G401 (cell line): ENCODE measurements around the gene ZNF579. TPM values are rescaled to one million over a fixed set of nuclear protein-coding genes. Genes with fewer than 3 reads are reported as not detected.

Experiments used
- DNase-seq: peaks from one replicate; pipeline ENCODE4 v3.0.0-alpha.2; 2015; ENCODE audit warnings: low spot score
- in situ Hi-C: cut with HindIII; loops from 2 replicates; pipeline ENCODE4 v1.10.0; 2016; ENCODE audit warnings: low sequenced_read_pairs, mixed read lengths
- total RNA-seq: library from RNA; depleted of rRNA; stranded (reverse); fragments of >200 nt; shearing (Covaris generic); gene quantifications from 2 replicates; pipeline ENCODE4 v1.2.3, GENCODE V29; 2014

Gene ZNF579
- total RNA-seq, 1 experiment from 2014 or later: 16.2 TPM

DNA sequence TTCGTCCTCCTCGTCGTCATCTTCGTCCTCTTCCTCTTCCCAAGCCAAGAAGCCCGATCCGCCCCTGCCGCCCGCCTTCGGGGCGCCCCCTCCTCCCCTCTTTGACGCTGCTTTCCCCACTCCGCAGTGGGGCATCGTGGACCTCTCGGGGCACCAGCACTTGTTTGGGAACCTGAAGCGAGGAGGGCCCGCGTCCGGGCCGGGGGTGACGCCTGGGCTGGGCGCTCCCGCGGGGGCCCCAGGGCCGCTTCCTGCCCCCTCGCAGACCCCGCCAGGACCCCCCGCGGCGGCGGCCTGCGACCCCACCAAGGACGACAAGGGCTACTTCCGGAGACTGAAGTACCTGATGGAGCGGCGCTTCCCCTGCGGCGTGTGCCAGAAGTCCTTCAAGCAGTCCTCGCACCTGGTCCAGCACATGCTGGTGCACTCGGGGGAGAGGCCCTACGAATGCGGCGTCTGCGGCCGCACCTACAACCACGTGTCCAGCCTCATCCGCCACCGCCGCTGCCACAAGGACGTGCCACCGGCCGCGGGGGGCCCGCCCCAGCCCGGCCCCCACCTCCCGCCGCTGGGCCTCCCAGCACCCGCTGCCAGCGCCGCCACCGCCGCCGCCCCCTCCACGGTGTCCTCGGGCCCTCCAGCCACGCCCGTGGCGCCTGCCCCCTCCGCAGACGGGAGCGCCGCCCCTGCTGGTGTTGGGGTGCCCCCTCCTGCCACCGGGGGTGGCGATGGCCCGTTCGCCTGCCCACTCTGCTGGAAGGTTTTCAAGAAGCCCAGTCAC lies 33.5 kb upstream of the ZNF579 start:
- in situ Hi-C loops: no loop called here
- DNase-seq: no peak

DNA sequence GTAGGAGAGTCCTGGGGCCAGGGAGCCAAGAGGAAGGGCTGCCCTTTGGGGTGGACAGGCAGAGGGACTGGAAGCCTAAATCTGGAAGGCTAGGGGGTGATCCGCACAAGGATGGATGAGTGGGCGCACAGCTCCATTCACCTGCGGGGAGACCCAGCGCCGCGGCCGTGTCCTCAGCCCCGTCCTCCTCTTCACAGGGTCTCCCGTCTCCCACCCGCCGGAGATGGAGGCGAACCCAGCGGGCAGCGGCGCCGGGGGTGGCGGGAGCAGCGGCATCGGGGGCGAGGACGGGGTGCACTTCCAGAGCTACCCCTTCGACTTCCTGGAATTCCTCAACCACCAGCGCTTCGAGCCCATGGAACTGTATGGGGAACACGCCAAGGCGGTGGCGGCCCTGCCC lies 32.7 kb upstream of the ZNF579 start:
- no peak for DNase-seq
- in situ Hi-C loops: no loop called here

DNA sequence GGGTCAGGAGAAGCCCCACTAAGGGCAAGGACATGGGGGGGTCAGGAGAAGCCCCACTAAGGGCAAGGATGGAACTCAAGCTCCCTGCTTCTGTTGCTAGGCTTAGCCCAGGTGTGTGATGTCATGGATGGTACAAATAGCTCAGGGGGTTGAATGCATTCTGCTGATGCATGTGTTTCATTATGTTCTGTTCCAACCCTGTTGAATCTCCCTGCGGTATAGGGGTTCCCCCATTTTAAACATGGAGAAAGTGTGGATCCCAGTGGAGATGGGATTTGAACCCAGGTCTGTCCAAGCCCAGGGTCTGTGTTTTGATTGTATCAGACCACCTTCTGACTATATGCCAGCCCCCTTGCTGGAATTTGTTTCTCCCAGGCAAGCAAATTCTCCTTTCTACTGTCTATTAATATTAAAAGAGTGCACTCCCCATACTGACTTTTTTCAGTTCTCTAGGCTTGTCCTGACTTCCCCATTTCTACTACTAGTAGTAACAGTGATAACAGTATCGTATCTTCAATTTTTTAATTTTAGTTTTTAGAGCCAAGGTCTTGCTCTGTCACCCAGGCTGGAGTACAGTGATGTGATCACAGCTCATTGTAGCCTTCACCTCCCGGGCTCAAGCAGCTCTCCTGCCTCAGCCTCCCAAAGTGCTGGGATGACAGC lies 31.5 kb upstream of the ZNF579 start:
- no peak for DNase-seq
- in situ Hi-C loops: no loop called here

DNA sequence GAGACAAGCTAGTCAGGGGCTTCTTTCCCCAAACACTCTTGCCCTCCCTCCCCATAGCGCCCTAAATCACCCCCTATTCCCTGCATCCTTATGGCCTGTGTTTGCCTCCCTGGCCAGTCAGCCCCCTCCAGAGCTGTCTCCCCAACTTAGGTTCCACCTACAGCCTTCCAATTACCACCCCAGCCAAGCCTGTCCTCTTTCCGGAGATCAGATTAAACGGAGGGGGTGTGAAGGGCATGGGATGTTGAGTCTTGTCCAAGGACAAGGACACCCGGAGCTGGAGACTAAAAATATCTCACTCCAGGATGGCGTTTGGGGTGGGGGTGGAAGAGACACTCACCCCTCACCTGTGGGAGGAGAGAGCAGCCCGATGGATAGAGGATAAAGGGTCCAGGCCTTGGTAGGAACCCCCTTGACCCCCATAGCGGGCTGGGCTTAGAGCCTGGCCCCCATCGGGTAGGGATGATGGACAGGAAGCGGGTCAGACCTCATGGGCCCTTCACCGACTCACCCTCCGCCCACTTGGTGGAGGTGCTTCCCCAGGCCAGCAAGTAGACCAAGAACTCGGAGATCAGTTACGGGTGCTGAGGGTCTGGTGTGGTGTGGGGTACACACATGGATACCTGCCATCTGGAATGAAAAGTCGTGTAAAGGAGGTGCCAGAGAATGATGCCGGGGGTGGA lies 30.8 kb upstream of the ZNF579 start:
- DNase-seq: no peak
- in situ Hi-C loops: no loop called here

DNA sequence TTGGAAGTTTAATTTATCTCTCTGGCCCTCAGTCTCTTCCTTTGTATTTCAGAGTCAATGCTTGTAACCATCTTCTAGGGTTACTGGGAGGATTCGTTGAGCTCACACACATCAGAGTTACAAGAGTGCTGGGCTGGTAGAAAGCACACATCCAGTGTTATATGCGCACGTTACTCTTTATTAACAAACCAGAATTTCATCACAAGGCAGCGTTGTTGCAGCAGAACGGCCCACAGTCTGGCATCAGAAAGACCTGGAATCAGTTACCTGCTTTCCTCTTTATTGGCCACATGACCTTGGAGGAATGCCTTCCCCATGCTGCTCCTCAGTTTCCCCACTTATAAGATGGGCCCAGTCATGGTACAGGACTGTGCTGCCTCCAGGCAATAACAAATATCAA lies 28.7 kb upstream of the ZNF579 start:
- in situ Hi-C loops: no loop called here
- DNase-seq: no peak

DNA sequence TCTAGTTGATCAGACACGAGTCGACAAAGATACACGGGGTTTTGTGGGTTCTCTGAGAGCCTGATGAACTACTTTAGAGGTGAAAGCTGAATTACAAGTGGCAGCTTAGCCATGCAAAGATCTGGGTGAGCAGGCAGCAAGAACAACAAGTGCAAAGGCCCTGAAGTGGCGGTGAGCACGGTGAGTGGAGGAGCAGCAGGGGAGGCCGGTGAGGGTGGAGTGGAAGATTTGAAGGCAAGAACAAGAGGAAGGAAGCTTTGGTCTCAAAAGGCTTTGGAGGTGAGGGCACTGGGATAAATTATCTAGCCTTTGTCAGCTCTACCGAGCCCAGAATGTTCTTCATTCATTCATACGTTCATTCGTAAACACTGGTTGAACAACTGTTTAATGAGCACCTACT lies 26.2 kb upstream of the ZNF579 start:
- in situ Hi-C loops: no loop called here
- DNase-seq: no peak

DNA sequence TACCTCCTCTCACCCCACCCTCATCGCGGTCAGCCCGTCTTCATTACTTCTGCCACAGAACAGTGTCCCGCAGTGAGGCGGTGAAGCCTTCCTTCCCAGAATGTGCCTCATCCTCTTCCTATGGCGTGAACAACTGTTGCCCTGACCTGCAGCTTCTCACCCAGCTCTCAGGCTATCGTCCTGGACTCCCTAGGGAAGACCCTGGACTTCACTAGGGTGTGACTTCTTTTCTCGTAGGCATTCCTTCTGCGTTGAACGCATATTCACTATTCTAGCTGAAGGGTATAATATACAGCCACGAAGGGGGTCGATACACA lies 25.8 kb upstream of the ZNF579 start:
- in situ Hi-C loops: no loop called here

DNA sequence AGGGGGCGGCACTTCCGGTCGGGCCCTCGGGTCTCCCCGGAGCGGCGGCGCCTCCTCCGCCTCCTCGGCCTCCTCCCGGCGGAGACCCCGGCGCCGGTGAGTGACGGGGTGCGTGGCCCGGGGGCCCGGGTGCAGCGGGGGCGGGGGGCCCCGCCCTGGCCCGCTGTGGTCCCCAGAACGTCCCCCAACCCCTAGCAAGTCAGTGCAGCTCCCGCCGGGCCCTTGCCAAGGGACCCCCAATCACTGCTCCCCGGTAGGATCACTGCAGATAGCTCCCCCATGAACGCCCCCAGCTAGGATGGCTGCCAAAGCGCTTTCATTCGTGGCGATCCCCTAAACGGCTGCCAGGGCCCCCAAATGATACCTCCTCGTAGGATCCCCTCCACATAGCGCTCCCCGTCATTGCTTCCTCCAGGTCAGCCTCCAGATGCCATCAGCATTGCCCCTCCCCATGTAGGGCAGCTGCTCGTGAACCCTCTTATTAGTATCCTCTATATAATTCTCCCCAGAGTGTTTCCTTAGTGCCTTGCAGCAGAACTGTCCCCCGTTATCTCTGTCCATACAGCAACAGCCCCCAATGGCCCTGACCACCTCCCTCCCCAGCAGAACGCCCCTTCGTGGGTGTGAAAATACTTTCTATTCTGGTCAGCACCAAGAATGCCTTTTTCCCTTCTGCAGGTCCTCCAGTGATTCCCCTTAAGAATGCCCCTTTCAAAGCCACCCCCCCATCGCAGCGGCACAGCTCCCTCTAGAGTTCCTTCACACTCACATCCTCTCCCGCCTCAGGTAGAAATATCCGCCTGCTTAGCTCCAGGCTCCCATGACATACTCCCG lies 25.2 kb upstream of the ZNF579 start, which contains the start of gene ZNF865:
Gene ZNF865, plus strand, starts transcription at position 11 of the 834 bp plus-strand sequence. CDS start 7,972 bp downstream, outside the sequence.
- DNase-seq: peak; percentile 94
- in situ Hi-C loops: no loop called here

More for the DNA sequence above, 25.8 kb upstream of the ZNF579 start:
- DNase-seq: no peak

DNA sequence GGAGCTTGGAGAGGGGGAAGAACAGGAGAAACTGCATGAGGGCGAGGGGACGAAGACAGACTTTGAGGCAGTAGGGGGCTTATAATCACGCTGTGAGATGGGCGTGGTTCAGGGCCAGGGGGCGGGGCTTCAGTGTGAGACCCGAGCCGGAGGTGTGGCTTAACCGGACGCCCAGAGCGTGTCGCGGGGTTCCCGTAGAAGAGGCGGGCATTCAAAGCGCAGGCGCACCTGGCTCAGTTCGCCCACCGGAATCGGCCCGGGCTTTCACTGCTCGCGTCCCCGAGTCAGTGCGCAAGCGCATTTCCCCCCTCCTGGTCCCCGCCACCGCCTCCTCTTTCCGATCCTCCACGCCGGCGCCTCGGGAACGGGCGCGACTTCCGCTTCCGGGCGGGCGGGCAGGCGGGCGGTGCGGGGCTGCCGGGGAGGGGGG lies 24.6 kb upstream of the ZNF579 start:
- in situ Hi-C loops: no loop called here
- DNase-seq: peak; percentile 94

DNA sequence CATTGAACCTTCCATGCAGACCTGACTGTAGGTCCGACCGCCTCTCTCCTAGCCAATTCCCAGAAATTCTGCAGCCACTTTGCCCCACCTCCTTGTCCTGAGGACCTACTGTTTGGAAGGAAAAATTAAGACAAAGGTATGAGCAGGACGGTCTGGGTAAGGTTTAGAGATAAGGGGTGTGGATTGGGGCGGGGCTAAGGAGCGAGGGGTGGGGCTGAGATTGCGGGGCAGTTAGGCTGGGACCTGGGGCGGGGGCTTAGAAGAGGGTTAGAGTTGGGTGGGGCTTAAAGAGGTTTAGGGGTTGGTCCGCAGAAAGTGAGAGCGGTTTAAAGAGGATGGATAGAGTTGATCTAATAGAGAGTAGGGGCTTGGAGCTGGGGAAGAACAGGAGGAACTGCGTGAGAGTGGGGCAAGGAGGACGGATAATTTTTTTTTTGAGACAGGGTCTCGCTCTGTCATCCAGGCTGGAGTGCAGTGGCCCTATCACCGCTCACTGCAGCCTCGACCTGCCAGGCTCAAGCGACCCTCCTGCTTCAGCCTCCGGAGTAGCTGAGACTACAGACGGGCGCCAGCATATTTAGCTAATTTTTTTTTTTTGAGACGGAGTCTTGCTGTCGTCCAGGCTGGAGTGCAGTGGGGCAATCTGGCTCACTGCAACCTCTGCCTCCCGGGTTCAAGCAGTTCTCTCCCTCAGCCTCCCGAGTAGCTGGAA lies 23.1 kb upstream of the ZNF579 start:
- DNase-seq: no peak
- in situ Hi-C loops: no loop called here

DNA sequence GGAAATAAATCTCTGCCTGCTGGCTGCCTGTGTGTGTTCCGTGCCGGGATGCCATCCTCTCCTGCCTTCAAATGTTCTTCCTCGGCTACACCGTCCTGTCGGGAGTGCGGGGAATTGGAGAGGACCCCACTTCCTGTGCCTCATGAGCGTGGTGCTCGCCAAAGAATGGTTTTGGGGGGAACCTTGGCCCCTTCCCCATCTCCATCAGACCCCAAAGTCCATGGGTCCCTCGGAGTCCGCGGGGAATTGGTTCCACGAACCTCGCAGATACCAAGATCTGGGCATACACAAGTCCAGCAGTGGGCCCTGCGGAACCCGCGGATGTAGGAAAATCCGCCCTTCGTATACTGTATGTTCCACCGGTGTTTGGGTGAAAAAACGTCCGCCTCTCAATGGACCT lies 22.5 kb upstream of the ZNF579 start:
- in situ Hi-C loops: no loop called here
- DNase-seq: no peak

DNA sequence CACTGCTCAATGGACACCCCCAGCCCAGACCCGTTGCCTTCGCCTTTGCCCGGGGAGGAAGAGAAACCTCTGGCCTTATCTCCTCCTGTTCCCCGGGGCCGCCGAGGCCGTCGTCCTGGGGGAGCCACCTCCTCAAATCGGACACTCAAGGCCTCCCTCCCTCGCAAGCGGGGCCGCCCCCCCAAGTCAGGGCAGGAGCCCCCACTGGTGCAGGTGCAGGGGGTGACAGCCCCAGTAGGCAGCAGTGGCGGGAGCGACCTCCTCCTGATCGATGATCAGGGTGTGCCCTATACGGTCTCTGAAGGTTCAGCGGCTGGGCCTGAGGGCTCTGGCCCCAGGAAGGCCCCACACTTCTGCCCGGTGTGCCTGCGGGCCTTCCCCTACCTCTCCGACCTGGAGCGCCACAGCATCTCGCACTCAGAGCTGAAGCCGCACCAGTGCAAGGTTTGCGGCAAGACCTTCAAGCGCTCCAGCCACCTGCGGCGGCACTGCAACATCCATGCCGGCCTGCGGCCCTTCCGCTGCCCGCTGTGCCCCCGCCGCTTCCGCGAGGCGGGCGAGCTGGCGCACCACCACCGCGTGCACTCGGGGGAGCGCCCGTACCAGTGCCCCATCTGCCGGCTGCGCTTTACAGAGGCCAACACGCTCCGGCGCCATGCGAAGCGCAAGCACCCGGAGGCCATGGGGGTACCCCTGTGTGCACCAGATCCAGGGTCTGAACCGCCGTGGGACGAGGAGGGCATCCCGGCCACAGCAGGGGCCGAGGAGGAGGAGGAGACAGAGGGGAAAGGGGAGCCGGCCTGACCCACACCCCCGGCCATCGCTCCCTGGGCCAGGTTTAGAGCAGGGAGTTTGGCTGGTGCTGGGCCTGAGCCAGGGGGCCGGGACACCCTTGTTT lies 21.7 kb upstream of the ZNF579 start:
- DNase-seq: no peak
- in situ Hi-C loops: no loop called here

DNA sequence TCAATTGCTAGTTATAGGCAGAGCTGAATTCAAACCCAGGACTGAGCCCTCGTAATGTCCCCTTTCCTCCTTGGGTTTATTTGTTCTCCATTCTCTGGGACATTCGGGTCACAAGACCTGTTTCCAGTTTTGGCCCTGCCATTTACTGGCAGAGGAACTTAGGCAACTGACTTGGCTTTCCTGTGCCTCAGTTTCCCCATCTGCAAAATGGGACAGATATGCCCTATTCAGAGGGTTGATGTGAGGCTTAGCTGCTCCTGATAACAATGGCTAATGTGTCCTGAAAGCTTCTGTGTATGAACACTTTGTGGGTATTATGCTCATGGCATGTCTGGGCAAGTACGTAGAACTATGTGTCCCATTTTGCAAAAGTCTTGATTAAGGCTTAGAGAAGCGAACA lies 20.4 kb upstream of the ZNF579 start:
- in situ Hi-C loops: no loop called here
- DNase-seq: no peak

DNA sequence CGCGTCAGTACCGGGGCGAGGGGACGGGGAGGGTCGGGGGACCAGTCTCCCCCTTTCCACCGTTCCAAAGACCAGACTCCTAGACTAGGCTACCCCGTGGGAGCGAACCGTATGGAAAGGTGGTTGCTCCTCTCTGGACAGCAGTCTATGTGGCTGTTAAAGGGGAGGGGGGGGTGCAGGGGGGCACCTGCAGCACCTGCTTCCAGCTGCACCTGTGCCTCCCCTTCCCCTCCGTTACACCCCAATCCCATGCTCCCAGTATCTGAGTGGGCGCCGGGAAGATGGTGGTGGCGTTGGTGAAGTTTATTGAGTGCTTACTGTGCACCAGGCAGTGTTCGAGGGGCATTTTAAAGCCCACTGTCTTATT lies 20.0 kb upstream of the ZNF579 start:
- in situ Hi-C loops: no loop called here
- no peak for DNase-seq

DNA sequence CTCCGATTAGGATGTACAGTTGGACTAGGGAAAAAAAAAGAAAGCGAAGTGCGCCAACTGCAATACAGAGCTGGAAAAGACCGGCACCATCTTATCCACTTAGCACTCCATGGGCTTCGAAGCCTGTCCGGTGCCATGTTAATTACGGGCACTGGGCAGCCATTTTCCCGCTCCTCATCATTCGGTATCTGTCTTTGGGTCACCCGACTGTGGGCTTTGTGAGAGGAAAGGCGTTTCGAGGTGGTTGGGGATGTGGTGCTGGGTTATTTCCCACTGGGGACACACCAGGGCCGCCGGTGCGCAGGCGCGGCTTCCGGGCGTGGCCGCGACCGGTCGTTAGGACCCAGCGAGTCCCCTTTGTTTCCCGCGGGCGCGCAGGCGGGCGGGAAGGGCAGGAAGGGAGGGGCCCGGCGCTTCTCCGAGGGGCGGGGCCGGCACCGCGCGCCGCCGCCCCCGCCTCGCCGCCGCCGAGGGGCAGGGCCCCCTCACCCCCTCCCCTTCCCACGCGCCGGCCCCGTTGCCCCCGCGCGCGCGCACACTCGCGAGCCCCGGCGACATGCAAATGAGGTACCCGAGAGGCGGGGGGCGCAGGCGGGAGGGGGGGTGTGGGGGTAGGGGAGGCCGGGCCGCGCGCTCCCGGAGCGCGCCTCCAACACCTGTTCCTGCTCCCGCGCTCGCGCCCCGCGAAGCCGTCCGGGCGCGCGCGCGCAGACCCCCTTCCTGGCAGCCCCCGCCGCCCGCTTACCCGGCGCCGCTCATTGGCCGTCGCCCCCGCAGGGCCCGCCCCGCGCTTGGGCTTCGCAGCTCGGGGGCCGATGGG lies 19.4 kb upstream of the ZNF579 start, which contains the start of gene ZNF524:
Gene ZNF524, plus strand, starts transcription at position 447 of the 820 bp plus-strand sequence. CDS start 1,825 bp downstream, outside the sequence.
- in situ Hi-C loops: no loop called here

DNA sequence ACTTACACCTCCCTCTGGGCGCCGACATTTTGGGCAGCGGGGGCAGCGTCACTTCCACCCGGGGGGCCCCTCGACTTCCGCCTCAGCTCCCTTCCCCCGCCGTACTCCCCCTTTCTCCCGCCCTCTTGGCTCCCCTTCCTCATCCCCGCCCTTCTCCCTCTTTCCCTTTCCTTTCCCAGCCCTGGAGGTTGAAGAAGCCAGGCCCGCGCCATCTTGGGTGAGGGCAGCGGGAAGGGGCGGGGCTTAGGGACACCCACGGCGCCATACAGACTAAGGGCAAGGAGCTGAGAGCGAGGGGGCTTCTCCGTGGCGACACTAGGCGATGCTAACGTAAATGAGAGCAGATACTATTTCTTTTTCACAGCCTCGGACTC lies 18.8 kb upstream of the ZNF579 start, which contains the start of gene FIZ1:
Gene FIZ1, minus strand, starts transcription at position 50 of the 374 bp plus-strand sequence. CDS start 1,652 bp downstream, outside the sequence.
- DNase-seq: peak; percentile 99
- in situ Hi-C loops: no loop called here

More for the DNA sequence above, 19.4 kb upstream of the ZNF579 start, which contains the start of gene ZNF524:
- DNase-seq: peak; percentile 95
